Tibial nerve (tissue), 3 donors: ENCODE results near the gene TCP1.
"Not testable (repeated sequence)": the region's sequence is repeated elsewhere in the genome, so short reads cannot be mapped to it uniquely, and the experiment has no call there.

Source experiments
- CTCF ChIP-seq, 5 experiments: fragments of 200-600 bp in 3 of 5; fragments of 450-650 bp in 2 of 5; sonication (generic) in 3 of 5; IDR thresholded peaks; one replicate each; pipeline ENCODE4 v1.5.1; 2016 to 2019; ENCODE audit warnings: antibody characterized with exemption in 5 of 5, mild to moderate bottlenecking in 3 of 5, moderate library complexity in 2 of 5
- POLR2A ChIP-seq, 2 donors: fragments of 450-650 bp; IDR thresholded peaks; one replicate each; pipeline ENCODE4 v1.6.1; 2017; ENCODE audit warnings: antibody characterized with exemption in 2 of 2, mild to moderate bottlenecking in 2 of 2, moderate library complexity in 2 of 2

- TF ChIP-seq CTCF, POLR2A (IDR thresholded peaks at IDR 0.05): not testable (repeated sequence)
Measured at GRCh38 chr6:159733395-159733794, 56.0 kb downstream of the TCP1 start.
